CD14-positive monocyte (primary cell): Measurements from ENCODE around the gene LRRN3. TPM values are rescaled to one million over a fixed set of nuclear protein-coding genes. Genes with fewer than 3 reads are reported as not detected.

Source experiments
- DNase-seq, 3 donors: peaks; one replicate each; pipeline ENCODE4 v3.0.0-alpha.2; 2011 to 2022
- H2AFZ ChIP-seq: 2 replicates; pipeline ENCODE4 v1.6.0; 2012; ENCODE audit warnings: mild to moderate bottlenecking, low read depth, low read length, inconsistent platforms; ENCODE audit not compliant: insufficient read depth, poor library complexity, severe bottlenecking
- H3K27ac ChIP-seq, 2 donors: 1 replicate in 1 of 2; 2 replicates in 1 of 2; pipeline ENCODE4 v1.5.1; 2012 to 2013; ENCODE audit warnings: low read length in 2 of 2, control low read depth in 1 of 2, inconsistent platforms in 1 of 2, low read depth in 1 of 2, mild to moderate bottlenecking in 1 of 2
- H3K27me3 ChIP-seq, 2 donors: one replicate each; pipeline versions ENCODE4 v1.6.0 to v1.6.1; 2011 to 2013; ENCODE audit warnings: low read length in 2 of 2; ENCODE audit not compliant: control insufficient read depth in 2 of 2, insufficient read depth in 2 of 2
- H3K36me3 ChIP-seq, 2 donors: replicated peaks in 1 of 2; 1 replicate in 1 of 2; 2 replicates in 1 of 2; pipeline versions ENCODE4 v1.5.1 to v1.6.1; 2012 to 2013; ENCODE audit warnings: low read length in 2 of 2, control low read depth in 1 of 2, inconsistent platforms in 1 of 2, mild to moderate bottlenecking in 1 of 2; ENCODE audit not compliant: insufficient read depth in 2 of 2, control insufficient read depth in 1 of 2
- H3K4me1 ChIP-seq, 2 donors: 1 replicate in 1 of 2; 2 replicates in 1 of 2; pipeline versions ENCODE4 v1.5.1 to v1.6.1; 2012 to 2013; ENCODE audit warnings: low read length in 2 of 2, control low read depth in 1 of 2, inconsistent platforms in 1 of 2, mild to moderate bottlenecking in 1 of 2, moderate library complexity in 1 of 2; ENCODE audit not compliant: insufficient read depth in 2 of 2, control insufficient read depth in 1 of 2
- H3K4me2 ChIP-seq: replicated peaks from 2 replicates; pipeline ENCODE3; 2012; ENCODE audit warnings: low read length, moderate library complexity, mild to moderate bottlenecking; ENCODE audit not compliant: poor library complexity, severe bottlenecking; ENCODE audit errors: extremely low read depth
- H3K4me3 ChIP-seq, 3 experiments: fragments of 200-600 bp in 1 of 3; sonication (generic) in 1 of 3; replicated peaks in 1 of 3; 1 replicate in 2 of 3; 2 replicates in 1 of 3; pipeline ENCODE4 v1.5.1; 2011 to 2013; ENCODE audit warnings: low read length in 3 of 3, mild to moderate bottlenecking in 3 of 3, control low read depth in 2 of 3, low read depth in 2 of 3, inconsistent platforms in 1 of 3, moderate library complexity in 1 of 3
- H3K79me2 ChIP-seq: 2 replicates; pipeline ENCODE4 v1.6.0; 2012; ENCODE audit warnings: mild to moderate bottlenecking, control low read depth, inconsistent platforms, low read length, moderate library complexity; ENCODE audit not compliant: insufficient read depth
- H3K9ac ChIP-seq: 2 replicates; pipeline ENCODE4 v1.6.0; 2017; ENCODE audit warnings: low read length, mild to moderate bottlenecking; ENCODE audit not compliant: insufficient read depth, poor library complexity, severe bottlenecking
- H3K9me3 ChIP-seq, 2 donors: replicated peaks in 1 of 2; 1 replicate in 1 of 2; 2 replicates in 1 of 2; pipeline versions ENCODE4 v1.5.1 to v1.6.1; 2012 to 2013; ENCODE audit warnings: low read length in 2 of 2, control low read depth in 1 of 2; ENCODE audit not compliant: control insufficient read depth in 1 of 2, insufficient read depth in 1 of 2
- H4K20me1 ChIP-seq: 2 replicates; pipeline ENCODE4 v1.6.0; 2012; ENCODE audit warnings: mild to moderate bottlenecking, low read length, control low read depth, moderate library complexity; ENCODE audit not compliant: insufficient read depth
- H3K27ac Mint-ChIP-seq, 7 donors: one replicate each; pipeline ENCODE4 v1.8.0; 2020; ENCODE audit warnings: mild to moderate bottlenecking in 7 of 7, mixed read lengths in 7 of 7, moderate library complexity in 6 of 7, inconsistent platforms in 2 of 7
- H3K27me3 Mint-ChIP-seq, 3 donors: one replicate each; pipeline ENCODE4 v1.8.0; 2021 to 2022; ENCODE audit warnings: low read depth in 3 of 3, mild to moderate bottlenecking in 3 of 3, mixed read lengths in 3 of 3, moderate library complexity in 3 of 3, inconsistent platforms in 1 of 3
- H3K36me3 Mint-ChIP-seq, 2 donors: one replicate each; pipeline ENCODE4 v1.8.0; 2020; ENCODE audit warnings: mixed read lengths in 2 of 2, inconsistent platforms in 1 of 2, mild to moderate bottlenecking in 1 of 2
- H3K4me1 Mint-ChIP-seq: one replicate; pipeline ENCODE4 v1.8.0; 2020; ENCODE audit warnings: mild to moderate bottlenecking, mixed read lengths
- H3K4me3 Mint-ChIP-seq, 2 donors: one replicate each; pipeline ENCODE4 v1.8.0; 2020; ENCODE audit warnings: mild to moderate bottlenecking in 2 of 2, mixed read lengths in 2 of 2, moderate library complexity in 1 of 2
- H3K9me3 Mint-ChIP-seq, 7 donors: one replicate each; pipeline ENCODE4 v1.8.0; 2020 to 2022; ENCODE audit warnings: mixed read lengths in 7 of 7, mild to moderate bottlenecking in 6 of 7, moderate library complexity in 6 of 7, inconsistent platforms in 2 of 7
- CTCF ChIP-seq: fragments of 200-600 bp; IDR thresholded peaks from one replicate; pipeline ENCODE4 v1.8.0; 2022; ENCODE audit warnings: antibody characterized with exemption, mild to moderate bottlenecking
- WGBS: methylation state at CpG from one replicate; pipeline ENCODE4 v1.1.5; 2013; ENCODE audit warnings: missing lambda C conversion rate; ENCODE audit not compliant: insufficient coverage; 5-methylcytosine and 5-hydroxymethylcytosine counted together
- intact Hi-C, 2 donors: fragments of 100-400 bp; cut with micrococcal nuclease; formaldehyde crosslinking; loops; one replicate each; pipeline versions ENCODE4 v1.15.0 to v1.15.1; 2023
- polyA plus RNA-seq, 3 donors: library from polyadenylated mRNA; depleted of rRNA in 1 of 3; unstranded in 2 of 3; stranded (reverse) in 1 of 3; fragments of 300-500 nt in 2 of 3; fragments of >200 nt in 1 of 3; fragmentation: Illumina TruSeq in 2 of 3; gene quantifications; 1 replicate in 2 of 3; 2 replicates in 1 of 3; pipeline ENCODE4 v1.2.3, GENCODE V29; 2012 to 2021

The LRRN3 gene
- polyA plus RNA-seq, 3 donors: 0.12 to 0.22 TPM; not detected in 1

- Mint-ChIP-seq H3K27ac (no peak overlapping the region), H3K27me3 (no peaks in the 10 kb centered on the region), H3K9me3 (no peaks in the 10 kb centered on the region), H3K4me3 (no peak overlapping the region), H3K4me1 (no peaks in the 10 kb centered on the region), H3K36me3 (no peaks in the 10 kb centered on the region)
- Histone ChIP-seq H3K4me2 (no peak overlapping the region), H3K79me2 (no peaks in the 10 kb centered on the region), H4K20me1 (no peaks in the 10 kb centered on the region), H3K27me3 (no peaks in the 10 kb centered on the region), H3K27ac (no peak overlapping the region), H3K4me3 (no peak overlapping the region), H3K9me3 (no peaks in the 10 kb centered on the region), H3K36me3 (no peaks in the 10 kb centered on the region), H3K4me1 (no peaks in the 10 kb centered on the region), H3K9ac (no peak overlapping the region), H2AFZ (no peak overlapping the region)
- no peak for DNase-seq
- WGBS: no CpG with 5 or more reads among the region's 4 CpGs
- intact Hi-C loops: no loop called here
- no peak for TF ChIP-seq CTCF
Measured at GRCh38 chr7:111129435-111129834, 38.5 kb downstream of the LRRN3 start.

- Mint-ChIP-seq H3K4me1 (peaks cover 5% of the 10 kb centered on the region), H3K9me3 (peaks cover 0 to 3% (median 0%) of the 10 kb centered on the region in 7 donors), H3K36me3 (no peaks in the 10 kb centered on the region), H3K27me3 (no peaks in the 10 kb centered on the region), H3K27ac (no peak overlapping the region), H3K4me3 (no peak overlapping the region)
- Histone ChIP-seq H3K36me3 (no peaks in the 10 kb centered on the region), H3K4me2 (no peak overlapping the region), H3K4me1 (peaks cover 2 to 3% of the 10 kb centered on the region in 2 donors), H3K4me3 (no peak overlapping the region), H4K20me1 (no peaks in the 10 kb centered on the region), H3K9ac (no peak overlapping the region), H2AFZ (no peak overlapping the region), H3K9me3 (no peaks in the 10 kb centered on the region), H3K79me2 (no peaks in the 10 kb centered on the region), H3K27ac (no peak overlapping the region), H3K27me3 (no peaks in the 10 kb centered on the region)
- DNase-seq: no peak
- no peak for TF ChIP-seq CTCF
- WGBS: no CpG with 5 or more reads among the region's 1 CpG
- intact Hi-C loops: no loop called here
Measured at GRCh38 chr7:111132833-111133232, 41.9 kb downstream of the LRRN3 start.
